Trophoblast cell (in vitro differentiated cells and primary cell): ENCODE measurements around the gene CLDN11.

Experiments used
- DNase-seq, 2 donors: peaks; one replicate each; pipeline ENCODE4 v3.0.0-alpha.2; 2016
- H2AFZ ChIP-seq: 2 replicates; pipeline ENCODE4 v1.6.1; 2013; ENCODE audit warnings: low read length, moderate library complexity, mild to moderate bottlenecking; ENCODE audit not compliant: insufficient read depth, poor library complexity
- H2AK5ac ChIP-seq: 2 replicates; pipeline ENCODE4 v1.6.1; 2013; ENCODE audit warnings: mild to moderate bottlenecking, low read length
- H2BK120ac ChIP-seq: 2 replicates; pipeline ENCODE4 v1.6.1; 2013; ENCODE audit warnings: low read length, mild to moderate bottlenecking, moderate library complexity; ENCODE audit not compliant: insufficient read depth, poor library complexity
- H2BK12ac ChIP-seq: 2 replicates; pipeline ENCODE4 v1.6.1; 2013; ENCODE audit warnings: mild to moderate bottlenecking, low read length, moderate library complexity
- H2BK5ac ChIP-seq: 2 replicates; pipeline ENCODE4 v1.6.1; 2013; ENCODE audit warnings: low read length, low read depth, moderate library complexity, mild to moderate bottlenecking; ENCODE audit not compliant: poor library complexity
- H3K14ac ChIP-seq: 2 replicates; pipeline ENCODE4 v1.6.1; 2013; ENCODE audit warnings: mild to moderate bottlenecking, low read length
- H3K18ac ChIP-seq: 2 replicates; pipeline ENCODE4 v1.6.1; 2013; ENCODE audit warnings: mild to moderate bottlenecking, low read length
- H3K23ac ChIP-seq: 2 replicates; pipeline ENCODE4 v1.6.1; 2013; ENCODE audit warnings: low read length
- H3K27ac ChIP-seq: 2 replicates; pipeline ENCODE4 v1.5.1; 2013; ENCODE audit warnings: low read depth, mild to moderate bottlenecking, inconsistent platforms, low read length, moderate library complexity
- H3K27me3 ChIP-seq: 2 replicates; pipeline ENCODE4 v1.6.1; 2013; ENCODE audit warnings: inconsistent platforms, mild to moderate bottlenecking, low read length, moderate library complexity; ENCODE audit not compliant: insufficient read depth
- H3K36me3 ChIP-seq, 2 experiments: 1 replicate in 1 of 2; 2 replicates in 1 of 2; pipeline ENCODE4 v1.6.1; 2013; ENCODE audit warnings: low read length in 2 of 2, mild to moderate bottlenecking in 2 of 2, moderate library complexity in 1 of 2; ENCODE audit not compliant: insufficient read depth in 2 of 2, control insufficient read depth in 1 of 2
- H3K4ac ChIP-seq: 2 replicates; pipeline ENCODE4 v1.6.1; 2013; ENCODE audit warnings: low read depth, mild to moderate bottlenecking, low read length, moderate library complexity
- H3K4me1 ChIP-seq, 2 experiments: 1 replicate in 1 of 2; 2 replicates in 1 of 2; pipeline ENCODE4 v1.6.1; 2013; ENCODE audit warnings: low read length in 2 of 2, mild to moderate bottlenecking in 2 of 2, moderate library complexity in 1 of 2; ENCODE audit not compliant: insufficient read depth in 2 of 2, control insufficient read depth in 1 of 2
- H3K4me2 ChIP-seq: 2 replicates; pipeline ENCODE4 v1.6.1; 2013; ENCODE audit warnings: inconsistent platforms, mild to moderate bottlenecking, low read length, moderate library complexity
- H3K4me3 ChIP-seq: 2 replicates; pipeline ENCODE4 v1.5.1; 2013; ENCODE audit warnings: mild to moderate bottlenecking, low read depth, low read length, inconsistent platforms
- H3K79me1 ChIP-seq: one replicate; pipeline ENCODE4 v1.6.1; 2013; ENCODE audit warnings: low read length
- H3K79me2 ChIP-seq: 2 replicates; pipeline ENCODE4 v1.6.1; 2013; ENCODE audit warnings: low read length, mild to moderate bottlenecking; ENCODE audit not compliant: control insufficient read depth, insufficient read depth, poor library complexity
- H3K9ac ChIP-seq: 2 replicates; pipeline ENCODE4 v1.6.1; 2013; ENCODE audit warnings: mild to moderate bottlenecking, low read length
- H3K9me3 ChIP-seq: 2 replicates; pipeline ENCODE4 v1.6.1; 2013; ENCODE audit warnings: low read depth, mild to moderate bottlenecking, control low read depth, inconsistent platforms, low read length; ENCODE audit not compliant: insufficient read depth
- H4K12ac ChIP-seq: 2 replicates; pipeline ENCODE4 v1.6.1; 2013; ENCODE audit warnings: low read depth, mild to moderate bottlenecking, low read length, moderate library complexity
- H4K8ac ChIP-seq: 2 replicates; pipeline ENCODE4 v1.6.1; 2013; ENCODE audit warnings: low read depth, mild to moderate bottlenecking, low read length, moderate library complexity
- H4K91ac ChIP-seq: one replicate; pipeline ENCODE4 v1.6.1; 2013; ENCODE audit warnings: low read depth, mild to moderate bottlenecking, low read length, moderate library complexity
- WGBS: extraction: QIAGEN DNeasy Blood & Tissue Kit; methylation state at CpG from one replicate; pipeline ENCODE4 v1.1.7; 2013; ENCODE audit warnings: missing lambda C conversion rate; ENCODE audit not compliant: insufficient read length, insufficient coverage; ENCODE audit errors: extremely low coverage; 5-methylcytosine and 5-hydroxymethylcytosine counted together

Gene CLDN11

DNA sequence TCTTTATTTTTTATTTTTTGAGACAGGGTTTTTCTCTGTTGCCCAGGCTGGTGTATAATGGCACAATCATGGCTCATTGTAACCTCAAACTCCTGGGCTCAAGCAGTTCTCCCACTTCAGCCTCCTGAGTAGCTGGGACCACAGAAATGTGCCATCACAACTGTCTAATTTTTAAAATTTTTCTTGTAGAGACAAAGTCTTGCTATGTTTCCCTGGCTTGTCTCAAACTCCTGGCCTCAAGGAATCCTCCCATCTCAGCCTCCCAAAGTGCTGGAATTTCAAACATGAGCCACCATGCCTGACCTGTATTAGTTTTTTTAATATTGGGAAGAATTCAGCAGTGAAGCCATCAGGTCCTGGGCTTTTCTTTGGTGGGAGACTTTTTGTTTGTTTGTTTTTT, 13.6 kb upstream of the CLDN11 start:
- Histone ChIP-seq H3K36me3 (no peaks in the 10 kb centered on the region), H3K27me3 (no peaks in the 10 kb centered on the region), H3K4me3 (no peak overlapping the region), H3K79me1 (no peaks in the 10 kb centered on the region), H2BK5ac (no peak overlapping the region), H4K12ac (no peak overlapping the region), H3K9me3 (no peaks in the 10 kb centered on the region), H2AFZ (no peak overlapping the region), H3K14ac (no peak overlapping the region), H3K79me2 (no peaks in the 10 kb centered on the region), H4K91ac (no peak overlapping the region), H3K9ac (no peak overlapping the region), H3K4me2 (no peak overlapping the region), H2BK12ac (no peak overlapping the region), H4K8ac (no peak overlapping the region), H3K23ac (no peak overlapping the region), H3K4me1 (no peaks in the 10 kb centered on the region), H3K18ac (no peak overlapping the region), H2AK5ac (no peak overlapping the region), H3K4ac (no peak overlapping the region), H3K27ac (no peak overlapping the region), H2BK120ac (no peak overlapping the region)
- DNase-seq: peak; percentile 54 to 79

DNA sequence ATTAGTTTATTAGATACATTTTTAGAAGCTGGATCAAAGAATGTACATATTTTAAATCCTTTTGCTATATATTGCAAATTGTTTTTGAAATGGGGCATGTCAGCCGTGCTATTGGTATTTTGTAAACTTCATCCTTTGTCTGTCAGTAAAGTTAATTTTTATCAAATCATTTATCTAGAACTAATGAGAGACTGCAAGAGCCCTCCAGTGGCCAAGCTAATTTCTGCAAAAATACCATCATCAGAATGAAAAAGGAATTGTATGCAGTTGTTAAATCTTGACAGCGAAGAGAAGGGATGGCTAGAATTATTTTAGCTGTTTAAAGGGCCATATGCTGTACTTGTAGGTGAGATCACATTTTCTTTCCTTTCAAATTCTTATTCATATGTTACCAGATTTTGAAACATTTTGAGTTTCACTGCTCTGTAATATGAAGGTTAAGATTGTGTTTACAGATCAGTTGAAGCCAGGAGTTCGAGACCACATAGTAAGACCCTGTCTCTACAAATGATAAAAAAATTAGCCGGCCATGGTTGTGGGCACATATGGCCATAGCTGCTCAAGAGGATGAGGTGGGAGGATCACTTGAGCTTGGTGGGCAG, 8.1 kb upstream of the CLDN11 start:
- no peak overlapping the region for H3K23ac ChIP-seq
- no peak overlapping the region for H3K9ac ChIP-seq
- H4K12ac ChIP-seq: no peak overlapping the region
- H3K27ac ChIP-seq: no peak overlapping the region
- no peak overlapping the region for H3K14ac ChIP-seq
- no peak overlapping the region for H2BK5ac ChIP-seq
- H2BK120ac ChIP-seq: no peak overlapping the region
- no peak overlapping the region for H3K4ac ChIP-seq
- H3K9me3 ChIP-seq: no peaks in the 10 kb centered on the region
- peak in 1 of 2 donors; percentile 42 for DNase-seq
- no peak overlapping the region for H4K91ac ChIP-seq
- no peaks in the 10 kb centered on the region for H3K4me1 ChIP-seq
- no peak overlapping the region for H3K18ac ChIP-seq
- H2AFZ ChIP-seq: no peak overlapping the region
- no peak overlapping the region for H2BK12ac ChIP-seq
- no peak overlapping the region for H3K4me2 ChIP-seq
- no peaks in the 10 kb centered on the region for H3K79me1 ChIP-seq
- H3K79me2 ChIP-seq: no peaks in the 10 kb centered on the region
- WGBS: no CpG with 5 or more reads among the region's 4 CpGs
- no peak overlapping the region for H2AK5ac ChIP-seq
- no peaks in the 10 kb centered on the region for H3K36me3 ChIP-seq
- H4K8ac ChIP-seq: no peak overlapping the region
- no peaks in the 10 kb centered on the region for H3K27me3 ChIP-seq
- H3K4me3 ChIP-seq: no peak overlapping the region

DNA sequence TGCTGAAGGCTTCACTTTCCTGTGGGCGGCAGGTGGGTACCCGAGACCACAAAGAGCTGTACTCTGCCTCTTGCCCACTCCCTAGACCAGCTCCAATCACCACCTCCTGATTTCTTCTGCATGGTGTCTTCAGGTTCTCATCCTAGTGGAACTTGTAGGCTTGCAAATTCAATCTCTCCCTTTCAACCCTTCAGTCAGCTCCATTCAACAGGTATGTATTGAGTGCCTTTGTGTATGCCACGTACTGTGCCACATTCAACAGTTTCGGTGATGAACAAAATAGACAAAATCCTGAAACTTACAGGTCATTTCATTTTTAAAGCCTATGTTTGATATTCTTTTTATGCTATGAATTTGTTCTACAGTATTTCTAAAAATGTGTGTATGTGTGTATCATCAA, 5.4 kb upstream of the CLDN11 start:
- H3K36me3 ChIP-seq: no peaks in the 10 kb centered on the region
- H3K4me2 ChIP-seq: no peak overlapping the region
- no peak overlapping the region for H2AFZ ChIP-seq
- H2BK12ac ChIP-seq: no peak overlapping the region
- no peaks in the 10 kb centered on the region for H3K4me1 ChIP-seq
- H4K12ac ChIP-seq: no peak overlapping the region
- H3K23ac ChIP-seq: no peak overlapping the region
- no peaks in the 10 kb centered on the region for H3K79me1 ChIP-seq
- no peaks in the 10 kb centered on the region for H3K79me2 ChIP-seq
- no peak overlapping the region for H3K4me3 ChIP-seq
- H3K9me3 ChIP-seq: peaks cover 2% of the 10 kb centered on the region
- H2AK5ac ChIP-seq: no peak overlapping the region
- no peak overlapping the region for H3K14ac ChIP-seq
- no CpG with 5 or more reads among the region's 4 CpGs for WGBS
- no peak overlapping the region for H4K8ac ChIP-seq
- H4K91ac ChIP-seq: no peak overlapping the region
- no peak overlapping the region for H3K18ac ChIP-seq
- no peak overlapping the region for H3K27ac ChIP-seq
- no peak for DNase-seq
- H2BK5ac ChIP-seq: no peak overlapping the region
- no peak overlapping the region for H2BK120ac ChIP-seq
- H3K9ac ChIP-seq: no peak overlapping the region
- no peak overlapping the region for H3K4ac ChIP-seq
- H3K27me3 ChIP-seq: no peaks in the 10 kb centered on the region

DNA sequence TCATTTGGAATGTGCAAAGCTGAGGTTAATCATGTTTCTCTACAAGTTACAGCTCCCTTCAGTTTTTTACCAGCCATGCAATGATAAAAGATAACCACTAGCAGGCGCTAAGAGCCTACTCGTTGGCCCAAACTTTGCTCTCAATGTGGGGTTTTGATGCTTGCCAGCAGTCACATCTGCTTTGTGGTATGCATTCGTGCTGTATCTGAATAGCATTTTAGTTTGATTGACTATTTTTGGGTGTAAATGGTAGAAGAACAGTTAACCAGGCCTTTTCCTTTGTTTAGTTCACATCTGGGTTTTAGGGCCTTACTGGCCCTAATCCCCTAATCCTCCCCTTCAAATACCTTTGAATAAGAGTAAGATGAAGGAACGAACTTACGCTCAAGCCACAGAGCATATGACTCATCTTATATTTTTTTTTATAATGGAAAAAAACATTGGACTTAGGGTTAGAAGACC, 4.4 kb upstream of the CLDN11 start:
- H3K36me3 ChIP-seq: no peaks in the 10 kb centered on the region
- H3K9me3 ChIP-seq: peaks cover 2% of the 10 kb centered on the region
- H3K27ac ChIP-seq: no peak overlapping the region
- H3K27me3 ChIP-seq: peaks cover 3% of the 10 kb centered on the region
- H3K4ac ChIP-seq: no peak overlapping the region
- H3K79me2 ChIP-seq: no peaks in the 10 kb centered on the region
- H3K4me1 ChIP-seq: peaks cover 0 to 3% of the 10 kb centered on the region in 2 experiments
- H3K23ac ChIP-seq: no peak overlapping the region
- no peak overlapping the region for H4K8ac ChIP-seq
- no peak overlapping the region for H2AFZ ChIP-seq
- peak; percentile 34 to 87 for DNase-seq
- H3K14ac ChIP-seq: no peak overlapping the region
- no peak overlapping the region for H3K4me3 ChIP-seq
- H3K18ac ChIP-seq: no peak overlapping the region
- H2BK5ac ChIP-seq: no peak overlapping the region
- no peak overlapping the region for H4K91ac ChIP-seq
- no peaks in the 10 kb centered on the region for H3K79me1 ChIP-seq
- H2AK5ac ChIP-seq: no peak overlapping the region
- no peak overlapping the region for H4K12ac ChIP-seq
- no peak overlapping the region for H3K4me2 ChIP-seq
- H2BK120ac ChIP-seq: no peak overlapping the region
- no peak overlapping the region for H2BK12ac ChIP-seq
- H3K9ac ChIP-seq: no peak overlapping the region
- WGBS: no CpG with 5 or more reads among the region's 5 CpGs
